Gastrocnemius medialis (tissue), 4 donors: Measurements from ENCODE around the gene NR1H4. TPM values are rescaled to one million over a fixed set of nuclear protein-coding genes. Genes with fewer than 3 reads are reported as not detected.

Experiments
- ATAC-seq, 2 donors: fragments of 150-250 bp; one replicate each; pipeline ENCODE4 v1.9.1; 2016
- DNase-seq, 2 donors: peaks; one replicate each; pipeline ENCODE4 v3.0.0-alpha.2; 2019
- H3K27ac ChIP-seq, 4 donors: fragments of 200-600 bp; sonication (generic); 1 replicate in 1 of 4; 2 replicates in 3 of 4; pipeline ENCODE4 v1.5.1; 2016 to 2018; ENCODE audit warnings: mild to moderate bottlenecking in 2 of 4, moderate library complexity in 1 of 4
- H3K27me3 ChIP-seq, 3 donors: fragments of 200-600 bp; sonication (generic) in 2 of 3; 1 replicate in 1 of 3; 2 replicates in 2 of 3; pipeline versions ENCODE4 v1.5.1 to v1.6.0; 2016 to 2019; ENCODE audit warnings: mild to moderate bottlenecking in 1 of 3, moderate library complexity in 1 of 3
- H3K36me3 ChIP-seq, 2 donors: fragments of 200-600 bp; sonication (generic) in 1 of 2; one replicate each; pipeline ENCODE4 v1.5.1; 2017 to 2018
- H3K4me1 ChIP-seq, 2 donors: fragments of 200-600 bp; sonication (generic) in 1 of 2; one replicate each; pipeline ENCODE4 v1.5.1; 2016 to 2017; ENCODE audit warnings: mild to moderate bottlenecking in 2 of 2
- H3K4me3 ChIP-seq, 4 donors: fragments of 200-600 bp; sonication (generic) in 3 of 4; 1 replicate in 1 of 4; 2 replicates in 3 of 4; pipeline ENCODE4 v1.5.1; 2016 to 2019; ENCODE audit warnings: mild to moderate bottlenecking in 2 of 4
- H3K9me3 ChIP-seq, 3 donors: fragments of 200-600 bp; sonication (generic) in 2 of 3; 1 replicate in 1 of 3; 2 replicates in 2 of 3; pipeline ENCODE4 v1.5.1; 2016 to 2019
- CTCF ChIP-seq, 5 experiments: fragments of 450-650 bp in 3 of 5; fragments of 200-600 bp in 2 of 5; sonication (generic) in 2 of 5; IDR thresholded peaks in 4 of 5; conservative IDR thresholded peaks in 1 of 5; 1 replicate in 4 of 5; 2 replicates in 1 of 5; pipeline ENCODE4 v1.5.1; 2016 to 2019; ENCODE audit warnings: antibody characterized with exemption in 5 of 5, mild to moderate bottlenecking in 3 of 5, moderate library complexity in 3 of 5
- POLR2A ChIP-seq, 2 donors: fragments of 450-650 bp; IDR thresholded peaks; one replicate each; pipeline ENCODE4 v1.6.1; 2017; ENCODE audit warnings: antibody characterized with exemption in 2 of 2, mild to moderate bottlenecking in 2 of 2, moderate library complexity in 2 of 2
- in situ Hi-C, 4 donors: fragments of 200-750 bp; cut with MboI; loops; one replicate each; pipeline versions ENCODE4 v1.15.0 to v1.8.0; 2017; ENCODE audit warnings: low sequenced_read_pairs in 4 of 4
- intact Hi-C: fragments of 100-400 bp; cut with DNase I; formaldehyde crosslinking; loops from one replicate; pipeline ENCODE4 v1.15.1; 2023; ENCODE audit warnings: low total_unique reads
- total RNA-seq, 4 donors: library from RNA; depleted of rRNA; stranded (reverse); fragments of >200 nt; gene quantifications; one replicate each; pipeline versions ENCODE4 v1.1.0 to v1.2.3, GENCODE V29; 2016

NR1H4 gene
- total RNA-seq, 4 donors from 2014 or later, result 0.20 TPM; not detected in 3

GRCh38 chr12:100608776-100609175 lies 135.1 kb downstream of the NR1H4 start:
- Histone ChIP-seq H3K9me3 (no peaks in the 10 kb centered on the region), H3K27me3 (no peaks in the 10 kb centered on the region), H3K27ac (no peak overlapping the region), H3K4me3 (no peak overlapping the region), H3K4me1 (no peaks in the 10 kb centered on the region), H3K36me3 (no peaks in the 10 kb centered on the region)
- in situ Hi-C loops (no loop called here), intact Hi-C loops (no loop called here)
- no peak for ATAC-seq
- TF ChIP-seq POLR2A (IDR thresholded peaks at IDR 0.05) (no peak), CTCF (IDR thresholded peaks at IDR 0.05 in 4 of 5, conservative IDR thresholded peaks at IDR 0.05 in 1 of 5) (no peak)
- DNase-seq, result no peak

- no peak for TF ChIP-seq CTCF (IDR thresholded peaks at IDR 0.05 in 4 of 5, conservative IDR thresholded peaks at IDR 0.05 in 1 of 5)
- no peak for TF ChIP-seq POLR2A (IDR thresholded peaks at IDR 0.05)
- Histone ChIP-seq H3K9me3 (no peaks in the 10 kb centered on the region), H3K27me3 (no peaks in the 10 kb centered on the region), H3K4me1 (no peaks in the 10 kb centered on the region), H3K36me3 (no peaks in the 10 kb centered on the region), H3K4me3 (no peak overlapping the region), H3K27ac (no peak overlapping the region)
- no peak for ATAC-seq
- in situ Hi-C loops, result no loop called here
- intact Hi-C loops, result no loop called here
- DNase-seq, result no peak
Observed at GRCh38 chr12:100610666-100611430, 137.2 kb downstream of the NR1H4 start.

GRCh38 chr12:100612606-100613005 lies 138.9 kb downstream of the NR1H4 start:
- H3K36me3 ChIP-seq, result no peaks in the 10 kb centered on the region
- in situ Hi-C loops (no loop called here), intact Hi-C loops (no loop called here)
- no peak overlapping the region for H3K4me3 ChIP-seq
- DNase-seq (no peak), ATAC-seq (no peak)
- no peaks in the 10 kb centered on the region for H3K27me3 ChIP-seq
- H3K9me3 ChIP-seq, result no peaks in the 10 kb centered on the region
- no peak overlapping the region for H3K27ac ChIP-seq
- TF ChIP-seq POLR2A (IDR thresholded peaks at IDR 0.05) (no peak), CTCF (IDR thresholded peaks at IDR 0.05 in 4 of 5, conservative IDR thresholded peaks at IDR 0.05 in 1 of 5) (no peak)
- no peaks in the 10 kb centered on the region for H3K4me1 ChIP-seq

Other genes starting within 250 kb of the NR1H4 start
- not detected for gene DEPDC4, start 206.8 kb upstream of the NR1H4 start, total RNA-seq
- gene SCYL2, start 206.7 kb upstream of the NR1H4 start, total RNA-seq, result 10 to 100 TPM; 28.9 to 44.9 (median 33.3) TPM
- gene SLC17A8, start 116.8 kb upstream of the NR1H4 start, total RNA-seq, result under 1 TPM in 1 of 4 donors, not detected in 3; 0.31 TPM
- gene GAS2L3, start 99.8 kb downstream of the NR1H4 start, total RNA-seq, result 1 to 10 TPM in 1 of 4 donors, under 1 TPM in 3; 0.12 to 3.8 (median 0.51) TPM